ENCODE measurements around the gene WDR53.
"Not testable (repeated sequence)": the region's sequence is repeated elsewhere in the genome, so short reads cannot be mapped to it uniquely, and the experiment has no call there.

Gene WDR53

DNA sequence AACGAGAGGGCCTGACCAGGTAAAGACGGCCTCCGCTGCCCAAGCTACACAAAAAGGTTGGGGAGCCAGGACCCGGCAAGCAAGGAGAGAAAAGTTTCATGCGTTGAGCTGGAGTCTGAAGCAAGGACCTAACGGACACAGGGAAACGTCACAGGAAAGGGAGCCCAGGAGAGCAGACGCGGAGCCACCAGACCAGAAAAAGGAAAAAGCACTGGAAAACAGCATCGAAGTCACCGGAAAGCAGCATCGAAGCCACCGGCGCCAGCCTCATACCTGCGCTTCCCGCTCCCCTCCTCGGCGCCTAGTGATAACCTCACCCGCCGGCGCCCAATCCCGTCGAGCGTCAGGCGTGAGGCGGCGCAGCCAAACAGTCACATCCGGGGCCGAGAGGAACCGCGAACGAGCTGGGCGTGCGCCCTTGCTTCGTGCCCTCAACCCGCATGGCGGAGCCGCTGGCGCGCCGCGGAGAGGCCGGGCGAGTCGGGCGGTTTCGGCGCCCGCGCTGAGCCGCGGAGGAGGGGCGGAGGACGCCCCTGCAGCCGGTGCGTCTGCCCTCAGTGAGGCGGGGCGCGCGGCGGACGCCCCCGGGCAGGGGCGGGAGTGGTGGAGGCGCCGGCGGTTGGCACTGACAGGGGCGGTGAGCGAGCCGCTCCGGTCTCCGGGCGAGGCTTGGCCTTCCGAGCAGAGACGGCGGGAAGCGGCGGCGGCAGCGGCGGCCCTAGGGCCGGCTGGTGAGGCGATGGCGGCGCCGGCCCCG is at the start of gene WDR53, which contains the start of gene FBXO45:
TSS of gene WDR53 (minus strand) at position 309 of the 757 bp plus-strand sequence. CDS start 7,079 bp downstream, outside the sequence.
TSS of gene FBXO45 (plus strand) at position 415 of the 757 bp plus-strand sequence. CDS start at position 740, 325 bp downstream.
- peak; percentile 98 for DNase-seq

DNA sequence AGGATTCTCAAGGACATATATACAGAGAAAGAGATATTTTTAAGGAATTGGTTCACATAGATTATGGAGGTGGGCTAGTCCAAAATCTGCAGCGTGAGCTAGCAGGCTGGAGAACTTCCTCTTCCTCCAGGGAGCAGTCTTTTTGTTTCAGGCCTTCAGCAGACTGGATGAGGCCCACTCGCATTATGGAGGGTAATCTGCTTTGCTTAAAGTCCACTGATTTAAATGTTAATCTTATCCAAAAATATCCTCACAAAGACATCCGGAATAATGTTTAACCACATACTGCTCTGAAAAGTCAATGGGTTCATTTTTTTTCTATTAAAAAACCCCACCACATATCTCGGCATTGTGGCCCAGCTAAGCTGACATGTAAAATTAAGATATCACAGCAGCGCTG is 48.9 kb upstream of the WDR53 start:
- DNase-seq, result no peak

DNA sequence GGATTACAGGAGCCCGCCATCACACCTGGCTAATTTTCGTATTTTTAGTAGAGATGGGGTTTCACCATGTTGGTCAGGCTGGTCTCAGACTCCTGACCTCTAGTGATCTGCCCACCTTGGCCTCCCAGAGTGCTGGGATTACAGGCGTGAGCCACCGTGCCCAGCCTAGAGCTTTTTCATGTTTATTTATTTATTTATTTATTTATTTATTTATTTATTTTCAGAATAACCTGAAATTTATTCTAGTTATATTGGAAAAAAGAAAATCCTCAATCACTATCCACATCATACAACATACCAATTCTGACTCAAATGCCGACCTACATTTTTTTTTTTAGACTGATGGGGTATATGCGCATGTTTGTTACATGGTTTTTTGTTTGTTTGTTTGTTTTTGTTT is 46.9 kb upstream of the WDR53 start:
- DNase-seq, result not testable (repeated sequence)

DNA sequence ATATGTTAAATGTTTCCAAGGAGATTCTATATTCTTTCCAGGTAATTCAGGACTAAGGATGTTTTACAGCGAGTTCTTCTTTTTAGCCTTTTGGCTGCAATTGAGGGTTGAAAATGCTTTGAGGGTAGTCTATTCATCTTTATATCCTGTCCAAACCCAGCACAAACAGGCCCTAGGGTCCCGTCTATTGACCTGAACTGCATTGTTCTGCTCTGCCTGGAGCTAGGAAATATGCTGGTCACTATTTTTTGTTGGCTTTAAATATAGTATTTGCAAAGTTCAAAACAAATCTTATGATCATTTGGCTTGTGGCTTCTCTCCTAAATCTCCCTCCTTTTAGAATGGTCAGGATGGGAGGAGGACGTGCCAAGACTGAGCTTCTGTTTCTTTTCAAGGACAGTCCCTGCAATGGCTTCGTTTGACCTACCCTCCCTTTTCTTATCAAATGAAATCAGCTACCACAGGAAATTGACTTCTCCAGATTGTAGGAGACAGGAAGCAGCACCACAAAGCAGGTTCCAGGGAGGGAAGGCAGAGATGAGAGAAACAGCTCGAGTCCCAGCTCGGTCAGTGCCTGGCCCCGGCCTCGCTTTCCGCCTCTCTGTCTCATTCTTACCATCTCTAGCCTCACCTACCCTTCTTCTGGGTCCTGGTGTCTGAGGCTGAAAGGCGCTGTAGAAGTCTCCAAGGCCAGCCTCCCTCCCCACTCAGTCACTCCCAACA is 43.6 kb upstream of the WDR53 start:
- DNase-seq, result peak; percentile 41

DNA sequence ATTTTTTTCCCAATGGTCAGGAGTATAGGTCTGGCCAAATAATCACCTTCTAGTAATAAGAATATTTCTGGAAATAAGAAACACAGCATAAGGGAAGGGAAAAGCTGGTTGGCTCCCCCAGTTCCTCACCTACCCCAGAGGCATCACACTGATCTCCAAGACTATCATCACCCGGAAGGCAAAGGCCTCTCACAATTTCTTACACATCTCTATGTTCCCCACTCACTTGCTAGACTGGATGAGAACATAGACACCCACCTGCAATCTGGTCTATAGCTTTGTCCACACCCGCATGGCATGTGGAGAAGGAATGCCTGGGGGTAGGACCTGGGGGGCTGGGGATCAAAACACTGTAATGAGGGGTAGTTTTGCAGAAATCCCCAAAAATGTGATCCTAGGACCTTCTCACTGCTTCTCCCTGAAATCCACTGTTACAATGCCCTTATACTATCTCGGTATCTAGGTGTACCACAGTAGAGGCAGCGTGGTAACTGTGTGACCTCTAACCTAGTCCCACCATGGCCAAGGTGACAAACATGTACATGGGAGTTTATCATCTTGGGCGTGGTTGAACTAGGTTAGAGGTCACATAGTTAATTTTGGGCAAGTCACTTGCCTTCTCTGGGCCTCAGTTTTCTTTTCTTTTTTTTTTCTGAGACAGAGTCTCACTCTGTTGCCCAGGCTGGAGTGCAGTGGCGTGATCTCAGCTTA is 41.6 kb upstream of the WDR53 start:
- DNase-seq, result peak; percentile 39

DNA sequence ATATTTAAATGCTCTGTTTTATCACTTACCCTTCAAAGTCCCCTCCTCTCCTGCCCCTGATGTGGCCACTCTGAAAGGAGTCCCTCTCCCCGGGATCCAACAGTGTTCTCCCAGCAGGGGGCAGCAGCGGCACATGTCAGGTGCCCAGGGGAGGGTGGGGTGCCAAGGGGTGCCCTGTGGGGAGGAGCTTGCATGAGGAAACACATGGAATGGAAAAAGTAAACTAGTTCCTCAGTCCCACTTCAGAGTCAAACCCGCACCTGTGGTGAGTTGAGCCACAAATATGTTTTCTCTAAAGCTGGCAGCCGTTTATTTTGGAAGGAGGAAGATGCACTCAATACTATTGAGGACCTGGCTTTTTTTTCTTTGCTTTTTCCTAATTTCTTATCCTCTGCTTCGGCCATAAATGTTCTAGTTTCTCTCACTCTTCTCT is 41.0 kb upstream of the WDR53 start:
- peak; percentile 98 for DNase-seq

DNA sequence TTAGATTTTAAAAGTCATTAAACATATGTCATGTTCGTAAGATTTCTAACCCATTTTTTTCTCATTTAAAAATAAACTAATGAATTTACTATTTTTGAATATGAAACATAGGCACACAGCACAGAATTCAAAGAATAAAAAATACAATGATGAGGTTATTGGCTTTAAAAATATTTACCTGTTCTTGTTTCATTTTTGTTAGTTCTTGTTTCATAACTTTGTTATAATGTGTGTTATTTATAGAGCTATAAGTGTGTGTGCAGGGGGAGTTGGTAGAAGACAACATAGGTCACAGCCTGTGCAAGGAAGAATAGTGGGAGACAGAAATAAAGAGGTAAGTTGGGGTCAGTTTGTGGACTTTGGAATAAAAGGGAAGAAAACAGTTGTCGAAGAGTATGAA is 40.3 kb upstream of the WDR53 start:
- no peak for DNase-seq

DNA sequence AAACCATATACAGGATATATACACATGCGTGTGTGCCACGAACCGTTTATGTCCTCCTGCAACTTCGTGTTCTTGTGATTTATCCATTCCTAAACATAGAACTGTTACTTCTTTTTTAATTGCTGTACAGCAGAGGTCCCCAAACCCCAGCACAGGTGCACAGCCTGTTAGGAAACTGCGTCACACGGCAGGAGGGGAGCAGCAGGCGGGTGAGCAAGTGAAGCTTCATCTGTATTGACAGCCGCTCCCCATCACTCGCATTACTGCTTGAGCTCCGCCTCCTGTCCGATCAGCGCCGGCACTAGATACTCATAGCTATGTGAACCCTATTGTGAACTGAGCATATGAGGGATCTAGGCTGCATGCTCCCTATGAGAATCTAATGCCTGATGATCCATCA is 36.2 kb upstream of the WDR53 start:
- DNase-seq, result peak; percentile 41

DNA sequence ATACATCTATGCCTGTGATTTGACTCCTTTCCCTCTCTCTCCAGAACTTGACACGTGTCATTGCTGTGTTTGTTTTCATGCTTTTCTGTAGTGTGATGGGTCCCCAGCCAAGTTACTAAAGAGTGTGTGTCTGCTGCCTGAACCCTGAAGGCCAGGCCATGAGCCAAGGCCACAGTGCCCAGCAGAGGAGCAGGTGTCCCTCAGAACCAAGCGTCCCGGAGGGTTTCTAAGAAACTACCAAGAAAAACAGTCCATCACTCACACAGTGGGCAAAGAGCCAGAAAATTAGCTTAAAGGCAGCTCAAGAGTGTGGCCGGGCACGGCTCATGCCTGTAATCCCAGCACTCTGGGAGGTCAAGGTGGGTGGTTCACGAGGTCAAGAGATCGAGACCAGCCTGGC is 35.3 kb upstream of the WDR53 start:
- DNase-seq, result no peak

DNA sequence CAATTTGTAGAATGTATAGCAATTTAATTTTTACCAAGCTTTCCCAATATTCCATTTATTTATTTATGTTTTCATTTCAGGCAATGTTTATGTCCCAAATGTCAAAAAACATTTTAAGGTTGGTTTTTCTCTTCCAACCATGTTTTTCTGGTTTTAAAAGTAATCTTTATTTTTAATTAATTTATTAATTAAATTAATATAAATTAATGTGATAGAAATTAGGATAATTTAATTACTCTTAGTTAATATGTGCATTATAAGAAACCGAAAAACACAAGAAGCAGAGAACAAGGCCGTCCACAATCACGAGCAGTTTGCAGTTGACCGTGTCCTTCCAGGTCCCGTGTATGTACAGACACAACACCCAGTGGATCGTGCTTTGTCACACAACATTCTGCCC is 34.3 kb upstream of the WDR53 start:
- no peak for DNase-seq

DNA sequence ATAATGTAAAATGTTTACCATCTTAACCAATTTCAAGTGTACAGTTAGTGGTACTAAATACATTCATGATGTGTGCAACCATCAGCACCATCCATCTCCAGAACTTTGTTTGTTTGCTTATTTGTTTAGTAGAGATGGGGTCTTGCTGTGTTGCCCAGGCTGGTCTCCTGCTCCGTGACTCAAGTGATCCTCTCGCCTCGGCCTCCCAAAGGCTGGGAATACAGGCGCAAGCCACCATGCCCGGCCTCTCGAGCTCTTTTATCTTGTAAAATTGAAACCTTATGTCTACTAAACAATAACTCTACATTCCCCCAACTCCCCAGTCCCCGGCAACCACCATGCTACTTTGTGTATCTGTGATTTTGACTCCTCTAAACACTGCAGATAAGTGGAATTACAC is 32.0 kb upstream of the WDR53 start:
- no peak for DNase-seq

DNA sequence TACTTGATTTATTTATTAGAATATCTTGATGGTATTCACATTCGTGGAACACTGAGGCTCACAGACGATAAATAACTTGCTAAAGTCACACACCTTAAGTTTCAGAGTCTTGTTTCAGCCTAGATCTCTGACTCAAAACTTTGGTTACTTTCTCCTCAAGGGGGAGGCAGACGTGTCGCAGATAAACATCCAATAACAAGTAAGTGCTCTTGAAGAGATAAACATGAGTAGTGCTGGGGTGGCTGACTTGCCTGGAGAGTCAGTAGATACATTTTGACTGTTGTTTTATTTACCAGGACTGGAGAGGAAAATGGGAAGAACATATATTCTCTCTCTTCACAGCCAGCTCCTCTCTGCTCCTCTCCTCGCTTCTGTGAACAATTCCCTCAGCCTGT is 31.4 kb upstream of the WDR53 start:
- DNase-seq, result no peak

DNA sequence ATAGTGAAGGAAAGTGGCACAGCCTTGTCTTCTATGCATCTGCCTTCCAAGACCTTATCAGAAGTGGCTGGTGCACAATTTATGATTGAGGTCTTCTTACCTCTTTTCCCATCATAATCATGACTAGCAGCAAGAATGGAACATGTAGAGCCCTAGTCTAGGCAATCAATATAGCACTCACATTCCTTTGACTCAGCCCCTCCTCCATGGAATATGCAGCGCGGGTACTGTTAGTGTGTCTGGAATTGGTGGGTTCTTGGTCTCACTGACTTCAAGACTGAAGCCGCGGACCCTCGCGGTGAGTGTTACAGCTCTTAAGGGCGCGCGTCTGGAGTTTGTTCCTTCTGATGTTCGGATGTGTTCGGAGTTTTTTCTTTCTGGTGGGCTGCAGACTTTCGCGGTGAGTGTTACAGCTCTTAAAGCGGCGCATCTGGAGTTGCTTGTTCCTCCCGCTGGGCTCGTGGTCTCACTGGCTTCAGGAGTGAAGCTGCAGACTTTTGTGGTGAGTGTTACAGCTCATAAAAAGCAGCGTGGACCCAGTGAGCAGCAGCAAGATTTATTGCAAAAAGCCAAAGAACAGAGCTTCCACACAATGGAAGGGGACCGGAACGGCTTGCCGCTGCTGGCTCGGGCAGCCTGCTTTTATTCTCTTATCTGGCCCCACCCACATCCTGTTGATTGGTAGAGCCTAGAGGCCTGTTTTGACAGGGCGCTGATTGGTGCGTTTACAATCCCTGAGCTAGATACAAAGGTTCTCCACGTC is 29.8 kb upstream of the WDR53 start:
- DNase-seq, result peak; percentile 71

DNA sequence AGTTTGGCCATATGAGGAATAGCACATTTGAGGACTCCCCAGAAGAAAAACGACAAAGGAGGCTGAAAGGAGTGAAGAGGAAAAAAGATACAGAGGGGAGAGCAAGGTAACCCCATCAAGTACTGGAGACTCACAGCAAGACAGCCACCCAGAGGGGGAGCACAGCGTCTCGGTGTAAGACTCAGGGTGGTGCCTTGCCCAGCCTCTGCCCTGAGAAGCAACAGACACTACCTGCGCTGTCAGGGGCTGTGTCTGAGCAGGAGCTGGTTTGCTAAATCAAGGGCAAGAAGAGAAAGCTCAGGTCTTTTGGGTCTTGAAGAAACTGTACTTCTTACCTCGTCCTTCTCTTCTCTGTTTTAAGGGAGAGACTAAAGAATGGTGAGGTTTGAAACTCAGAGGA is 28.0 kb upstream of the WDR53 start:
- no peak for DNase-seq

DNA sequence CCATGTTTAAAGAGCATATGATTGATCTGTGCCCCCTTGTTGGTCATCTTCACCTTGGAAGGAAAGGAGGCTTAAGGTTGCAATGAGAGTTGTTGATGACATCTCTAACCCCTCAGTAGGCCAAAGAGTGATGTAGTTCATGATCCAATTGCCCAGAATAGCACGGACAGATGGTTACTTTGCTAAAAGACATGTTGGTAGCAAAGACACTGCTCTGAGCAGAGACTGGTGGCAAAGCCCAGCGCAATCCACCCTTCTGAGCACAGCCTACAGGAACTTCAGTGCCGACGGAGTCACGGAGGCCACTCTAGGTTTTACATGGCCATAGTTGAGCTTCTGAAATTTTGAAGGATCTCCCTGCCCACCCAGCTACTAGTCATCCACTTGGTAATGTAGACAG is 21.9 kb upstream of the WDR53 start:
- no peak for DNase-seq

DNA sequence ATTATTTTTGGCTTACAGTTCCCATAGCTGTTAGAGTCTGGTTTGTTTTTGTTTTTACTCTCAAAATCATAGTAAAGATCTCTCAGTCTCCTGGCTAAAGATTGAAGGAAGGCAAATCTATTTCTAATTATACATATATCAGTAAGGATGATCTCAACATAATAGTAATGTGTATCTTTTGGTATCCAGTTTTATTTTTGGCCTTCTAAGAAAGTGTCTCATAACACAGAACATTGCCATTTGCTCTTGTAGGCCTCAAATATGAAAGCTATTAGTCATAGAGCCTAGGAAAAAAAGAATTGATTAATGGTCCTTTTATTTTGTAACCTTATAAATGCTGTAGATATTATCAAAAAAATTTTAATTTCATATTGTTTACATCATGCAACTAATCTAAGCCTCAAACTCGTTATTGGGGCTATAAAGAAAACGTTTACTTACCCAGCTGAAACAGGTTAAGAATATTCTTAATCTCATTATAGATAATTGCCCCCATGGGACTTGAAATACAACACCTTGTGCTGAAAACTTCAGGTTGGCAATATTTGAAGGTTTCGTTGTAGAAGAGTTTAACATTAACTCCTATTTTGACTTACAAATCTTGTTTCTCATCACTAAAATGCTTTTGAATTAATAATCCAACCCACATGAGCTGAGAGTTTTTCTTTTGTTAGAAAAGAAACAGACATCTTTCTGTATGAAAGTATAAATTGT is 16.8 kb upstream of the WDR53 start:
- no peak for DNase-seq

DNA sequence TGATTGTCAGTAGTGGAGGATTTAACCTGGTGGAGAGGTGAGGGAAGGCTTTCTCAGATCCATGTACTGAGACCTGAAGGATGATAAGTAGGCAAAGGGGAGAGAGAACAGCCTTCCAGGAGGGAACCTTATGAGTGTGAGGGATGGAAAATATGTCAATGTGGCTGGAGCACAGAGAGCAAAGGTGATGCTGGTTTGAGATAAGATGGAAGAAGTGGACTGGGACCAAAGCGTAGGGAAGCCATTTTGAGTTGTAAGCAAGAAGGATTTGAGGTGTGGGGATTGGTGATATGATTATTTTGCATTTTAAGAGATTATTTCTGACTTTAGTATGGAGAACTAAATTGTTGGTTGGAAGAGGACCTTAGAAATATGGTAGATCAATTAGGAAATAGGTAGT is 4.0 kb upstream of the WDR53 start:
- no peak for DNase-seq

DNA sequence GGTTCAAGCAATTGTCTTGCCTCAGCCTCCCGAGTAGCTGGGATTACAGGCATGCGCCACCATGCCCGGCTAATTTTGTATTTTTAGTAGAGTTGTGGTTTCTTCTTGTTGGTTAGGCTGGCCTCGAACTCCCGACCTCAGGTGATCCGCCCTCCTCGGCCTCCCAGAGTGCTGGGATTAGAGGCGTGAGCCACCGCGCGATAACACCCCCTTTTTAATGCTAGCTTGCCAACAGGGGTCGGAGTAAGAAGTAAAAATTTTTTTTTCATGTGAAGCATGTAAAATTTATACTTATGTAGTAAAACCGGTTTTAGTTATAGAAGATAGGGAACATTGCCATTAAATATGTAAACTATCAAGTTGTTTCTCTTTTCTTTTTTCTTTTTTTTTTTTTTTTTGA is 2.0 kb upstream of the WDR53 start:
- not testable (repeated sequence) for DNase-seq

DNA sequence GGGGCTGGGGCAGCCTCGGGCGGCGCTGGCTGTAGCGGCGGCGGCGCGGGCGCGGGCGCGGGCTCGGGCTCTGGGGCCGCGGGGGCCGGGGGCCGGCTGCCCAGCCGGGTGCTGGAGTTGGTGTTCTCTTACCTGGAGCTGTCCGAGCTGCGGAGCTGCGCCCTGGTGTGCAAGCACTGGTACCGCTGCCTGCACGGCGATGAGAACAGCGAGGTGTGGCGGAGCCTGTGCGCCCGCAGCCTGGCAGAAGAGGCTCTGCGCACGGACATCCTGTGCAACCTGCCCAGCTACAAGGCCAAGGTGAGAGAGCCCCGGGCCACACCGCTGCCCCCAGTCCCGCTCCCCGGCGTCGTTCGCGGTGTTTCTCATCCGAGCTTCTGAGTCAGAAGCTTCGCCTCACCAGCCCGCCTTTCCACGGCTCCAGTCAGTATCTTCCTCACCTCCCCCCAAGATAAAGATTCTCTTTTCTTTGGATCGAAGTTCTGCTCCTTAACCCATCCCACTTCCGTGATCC is 706 bp upstream of the WDR53 start:
- peak; percentile 56 for DNase-seq

DNA sequence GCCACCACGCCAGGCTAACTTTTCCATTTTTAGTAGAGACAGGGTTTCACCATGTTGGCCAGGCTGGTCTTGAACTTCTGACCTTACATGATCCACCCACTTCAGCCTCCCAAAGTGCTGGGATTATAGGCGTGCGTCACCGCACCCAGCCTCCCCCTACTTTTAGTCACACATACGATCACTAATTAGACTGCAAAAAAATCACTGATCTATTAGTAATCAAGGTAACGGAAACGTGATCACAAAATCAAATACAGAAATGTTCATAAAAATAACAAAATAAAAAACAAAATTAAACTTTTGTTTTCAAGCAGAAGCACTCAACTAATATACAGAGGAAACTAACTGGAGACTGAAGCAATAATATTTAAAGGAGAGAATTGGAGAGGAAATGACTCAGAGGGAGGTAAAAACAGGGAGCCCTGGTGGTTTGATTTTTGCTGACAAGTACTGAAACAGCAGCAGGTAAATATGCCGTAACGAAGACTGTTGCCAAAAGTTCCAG is 4.6 kb downstream of the WDR53 start:
- DNase-seq, result peak; percentile 76

DNA sequence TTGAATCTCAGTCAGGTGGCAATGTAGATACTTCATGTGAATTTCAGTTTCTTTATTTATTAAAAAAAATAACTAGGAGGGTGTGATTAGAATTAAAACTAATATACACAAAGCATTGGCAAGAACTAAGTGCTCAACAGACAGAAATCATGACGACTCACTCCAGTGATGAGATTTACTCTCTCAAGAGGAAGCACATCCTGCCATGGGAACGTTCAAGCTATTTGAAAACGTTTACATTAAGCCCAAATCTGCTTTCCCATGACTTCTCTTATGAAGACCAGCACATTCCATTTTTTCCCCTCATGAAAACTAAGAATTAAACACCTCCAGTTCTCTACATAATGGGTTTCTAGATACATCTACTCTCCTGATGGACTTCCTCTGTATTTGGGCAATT is 8.5 kb downstream of the WDR53 start:
- DNase-seq, result no peak

DNA sequence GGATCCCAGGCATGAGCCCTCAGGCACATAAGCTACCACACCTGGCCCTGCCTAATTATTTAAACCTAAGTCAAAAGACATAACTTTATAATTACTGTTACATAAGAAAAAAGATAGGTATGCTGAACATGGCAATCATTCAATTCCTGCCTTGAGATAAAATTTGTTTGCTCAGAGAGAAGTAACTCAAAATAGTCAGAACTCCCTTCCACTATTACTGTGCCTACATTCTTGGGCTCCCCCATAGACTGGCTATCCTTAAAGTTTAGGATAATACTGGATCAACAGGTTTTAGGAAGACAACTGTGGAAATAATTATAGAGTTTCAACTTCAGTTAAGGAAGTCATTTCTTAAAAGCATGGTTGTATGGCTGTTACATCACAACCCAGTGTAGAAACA is 9.9 kb downstream of the WDR53 start:
- no peak for DNase-seq

Measured in activated CD4-positive, alpha-beta T cell treated with anti-CD3 and anti-CD28 coated beads, Interleukin-2, Interleukin-6, amounts not matched to agents 100 ng/mL and 50 ng/mL, durations not matched to agents 16 hours and 8 hours (primary cell).